ENCODE data around the gene PRPS1. TPM values are rescaled to one million over a fixed set of nuclear protein-coding genes. Genes with fewer than 3 reads are reported as not detected.

The PRPS1 gene
- total RNA-seq, 2 experiments from 2014 or later = 66.5 to 70.4 TPM

DNA sequence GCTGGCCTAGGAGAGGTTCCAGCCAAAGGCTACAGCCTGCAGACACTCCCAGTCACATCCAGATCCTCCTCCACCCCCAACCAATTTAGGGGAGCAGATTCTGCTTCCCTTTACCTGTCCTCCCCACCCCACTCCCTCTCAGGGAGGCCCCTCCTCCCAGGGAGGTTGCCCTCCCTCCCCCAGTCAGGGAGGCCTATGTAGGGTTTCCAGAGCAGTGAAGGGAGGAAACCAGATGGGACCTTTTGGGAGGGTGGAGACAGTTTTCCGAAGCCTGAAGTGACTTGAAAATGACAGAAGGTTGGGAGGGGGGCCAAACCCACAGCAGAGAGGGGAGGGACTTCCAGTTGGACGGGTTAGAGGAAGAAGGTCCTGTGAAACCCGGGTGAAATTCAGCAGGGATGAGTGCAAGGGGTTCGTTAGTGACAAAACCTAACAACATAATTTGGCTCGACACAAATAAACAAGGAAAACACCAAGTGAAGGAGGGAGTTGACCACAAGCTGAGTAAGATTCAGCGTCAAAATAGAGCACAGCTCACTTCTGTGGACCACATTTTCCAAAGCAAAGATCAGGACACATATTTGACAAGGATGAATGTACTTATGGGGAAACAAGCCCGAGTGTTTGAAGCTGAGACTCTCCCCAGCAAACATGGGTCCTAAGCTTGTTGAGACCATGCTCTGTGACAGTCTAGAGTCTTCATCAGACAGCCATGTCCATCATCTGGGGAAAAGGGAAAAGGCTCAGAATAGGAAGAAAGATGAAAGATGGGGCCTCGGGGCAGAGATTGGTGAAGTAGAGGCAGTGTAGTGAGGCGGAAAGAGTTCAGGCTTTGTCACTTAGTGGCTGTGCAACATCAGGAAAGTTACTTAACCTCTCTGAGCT lies 46.4 kb downstream of the PRPS1 start:
- intact Hi-C loops (cut with DNase I, micrococcal nuclease) = loop anchor here in 1 of 2 experiments (1.0 to 2.0 kb wide), 2 partner anchors 38 to 68 kb away; no protein-coding TSS in a partner anchor
- H3K9me3 Mint-ChIP-seq = no peaks in the 10 kb centered on the region
- Histone ChIP-seq H3K4me3 (ENCODE audit: low read length) (peak overlapping the region; percentile 79), H3K27ac (ENCODE audit: low read depth in 1 of 2, low read length in 2 of 2) (peak overlapping the region; percentile 97 to 98), H3K27me3 (ENCODE audit: control insufficient read depth in 1 of 2, insufficient read depth in 2 of 2, low read length in 2 of 2) (no peaks in the 10 kb centered on the region), H3K9me3 (ENCODE audit: control insufficient read depth in 1 of 2, insufficient read depth in 1 of 2, low read length in 2 of 2) (no peaks in the 10 kb centered on the region), H3K36me3 (ENCODE audit: insufficient read depth, low read length) (no peaks in the 10 kb centered on the region), H3K4me1 (ENCODE audit: insufficient read depth, low read length) (peaks cover 72% of the 10 kb centered on the region)
- peak overlapping the region; percentile 87 for H3K4me3 Mint-ChIP-seq
- peaks cover 64% of the 10 kb centered on the region for H3K4me1 Mint-ChIP-seq (ENCODE audit: low read depth)
- peak overlapping the region; percentile 99 for H3K27ac Mint-ChIP-seq
- DNase-seq (peak in 9 of 14 experiments; percentile 22 to 86 (median 56)), ATAC-seq (ENCODE audit: poor library complexity) (peak; percentile 31)
- TF ChIP-seq, protein P1, sequence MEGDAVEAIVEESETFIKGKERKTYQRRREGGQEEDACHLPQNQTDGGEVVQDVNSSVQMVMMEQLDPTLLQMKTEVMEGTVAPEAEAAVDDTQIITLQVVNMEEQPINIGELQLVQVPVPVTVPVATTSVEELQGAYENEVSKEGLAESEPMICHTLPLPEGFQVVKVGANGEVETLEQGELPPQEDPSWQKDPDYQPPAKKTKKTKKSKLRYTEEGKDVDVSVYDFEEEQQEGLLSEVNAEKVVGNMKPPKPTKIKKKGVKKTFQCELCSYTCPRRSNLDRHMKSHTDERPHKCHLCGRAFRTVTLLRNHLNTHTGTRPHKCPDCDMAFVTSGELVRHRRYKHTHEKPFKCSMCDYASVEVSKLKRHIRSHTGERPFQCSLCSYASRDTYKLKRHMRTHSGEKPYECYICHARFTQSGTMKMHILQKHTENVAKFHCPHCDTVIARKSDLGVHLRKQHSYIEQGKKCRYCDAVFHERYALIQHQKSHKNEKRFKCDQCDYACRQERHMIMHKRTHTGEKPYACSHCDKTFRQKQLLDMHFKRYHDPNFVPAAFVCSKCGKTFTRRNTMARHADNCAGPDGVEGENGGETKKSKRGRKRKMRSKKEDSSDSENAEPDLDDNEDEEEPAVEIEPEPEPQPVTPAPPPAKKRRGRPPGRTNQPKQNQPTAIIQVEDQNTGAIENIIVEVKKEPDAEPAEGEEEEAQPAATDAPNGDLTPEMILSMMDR (IDR thresholded peaks at IDR 0.05) = no peak
- ChIA-PET CTCF (interaction anchor here (2.3 to 8.0 kb wide), 3 partner anchors 40 to 102 kb away, joined by 29 to 261 read pairs (median 57); partner anchors contain the start of genes NCBP2L and TSC22D3), POLR2A (interaction anchor here (0.7 to 18.0 kb wide), 14 partner anchors 14 to 151 kb away, joined by 3 to 754 read pairs (median 6); partner anchors contain the start of genes MID2, NCBP2L, PRPS1 and TSC22D3)
- no peaks in the 10 kb centered on the region for H3K27me3 Mint-ChIP-seq
- peaks cover 5% of the 10 kb centered on the region for H3K36me3 Mint-ChIP-seq (ENCODE audit: low read depth)

DNA sequence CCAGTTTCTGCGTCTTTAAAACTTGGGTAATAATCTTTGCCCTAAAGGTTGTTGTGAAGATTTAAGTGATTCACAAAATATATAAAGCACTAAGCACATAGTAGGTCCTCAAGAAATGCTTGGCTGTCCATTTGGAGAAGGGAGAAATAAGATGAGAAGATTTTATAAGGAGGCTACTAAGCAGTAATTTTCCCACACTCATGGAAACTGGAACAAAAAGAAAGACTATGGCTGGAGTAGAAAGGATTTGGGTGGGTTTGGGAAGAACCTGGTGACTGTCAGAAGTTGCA lies 47.0 kb downstream of the PRPS1 start:
- CTCF ChIA-PET = interaction anchor here (8.0 kb wide), 1 partner anchor 40 kb away, joined by 261 read pairs; no protein-coding TSS in a partner anchor
- no peaks in the 10 kb centered on the region for H3K9me3 Mint-ChIP-seq
- peaks cover 70% of the 10 kb centered on the region for H3K4me1 Mint-ChIP-seq (ENCODE audit: low read depth)
- Histone ChIP-seq H3K4me3 (ENCODE audit: low read length) (peak overlapping the region; percentile 79), H3K9me3 (ENCODE audit: control insufficient read depth in 1 of 2, insufficient read depth in 1 of 2, low read length in 2 of 2) (no peaks in the 10 kb centered on the region), H3K27ac (ENCODE audit: low read depth in 1 of 2, low read length in 2 of 2) (peak overlapping the region; percentile 97 to 98), H3K4me1 (ENCODE audit: insufficient read depth, low read length) (peaks cover 75% of the 10 kb centered on the region), H3K27me3 (ENCODE audit: control insufficient read depth in 1 of 2, insufficient read depth in 2 of 2, low read length in 2 of 2) (no peaks in the 10 kb centered on the region), H3K36me3 (ENCODE audit: insufficient read depth, low read length) (no peaks in the 10 kb centered on the region)
- intact Hi-C loops (cut with DNase I, micrococcal nuclease) = loop anchor here in 1 of 2 experiments (2.0 kb wide), 1 partner anchor 67 kb away; no protein-coding TSS in a partner anchor
- peaks cover 5% of the 10 kb centered on the region for H3K36me3 Mint-ChIP-seq (ENCODE audit: low read depth)
- ATAC-seq (ENCODE audit: poor library complexity) (no peak), DNase-seq (no peak)
- POLR2A ChIA-PET = interaction anchor here (1.2 to 18.0 kb wide), 5 partner anchors 16 to 100 kb away, joined by 3 to 754 read pairs (median 33); partner anchors contain the start of genes PRPS1 and TSC22D3
- H3K27me3 Mint-ChIP-seq = no peaks in the 10 kb centered on the region
- H3K4me3 Mint-ChIP-seq = peak overlapping the region; percentile 87
- peak overlapping the region; percentile 99 for H3K27ac Mint-ChIP-seq
- TF ChIP-seq, protein P1 (IDR thresholded peaks at IDR 0.05) = no peak

DNA sequence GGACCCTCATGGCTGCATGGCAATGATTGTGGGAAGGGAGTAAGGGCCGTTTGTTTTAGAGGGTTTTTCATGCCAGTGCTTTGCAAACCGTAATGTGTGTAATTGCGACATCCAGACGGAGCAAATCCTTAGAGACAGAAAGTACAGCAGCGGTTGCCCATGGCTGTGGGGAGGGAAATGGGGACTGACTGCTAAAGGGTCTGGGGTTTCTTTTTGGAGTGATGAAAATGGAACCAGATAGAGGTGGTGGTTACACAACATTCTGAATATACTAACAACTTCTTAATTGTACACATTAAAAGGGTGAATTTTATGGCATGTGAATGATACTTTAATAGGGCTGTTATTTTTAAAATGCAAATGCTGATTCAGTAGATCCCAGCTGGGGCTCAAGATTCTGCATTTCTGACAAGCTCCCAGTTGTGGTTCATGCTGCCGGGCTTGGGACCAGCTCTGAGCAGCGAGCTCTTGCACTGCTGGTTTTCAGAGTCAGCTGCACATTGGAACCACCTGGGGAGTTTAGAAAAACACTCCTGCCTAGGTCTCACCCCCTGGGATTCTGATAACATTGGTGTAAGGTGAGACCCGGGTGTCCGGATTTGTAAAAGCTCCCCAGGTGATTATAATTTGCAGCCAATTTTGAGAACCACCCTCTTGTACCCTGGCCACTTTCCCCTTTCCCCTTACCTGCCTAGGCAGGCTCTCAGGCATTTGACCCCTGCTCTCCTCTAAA lies 47.7 kb downstream of the PRPS1 start:
- Mint-ChIP-seq H3K4me1 (ENCODE audit: low read depth) (peaks cover 77% of the 10 kb centered on the region), H3K27me3 (no peaks in the 10 kb centered on the region), H3K36me3 (ENCODE audit: low read depth) (peaks cover 5% of the 10 kb centered on the region), H3K4me3 (peak overlapping the region; percentile 87), H3K27ac (peak overlapping the region; percentile 99), H3K9me3 (no peaks in the 10 kb centered on the region)
- Histone ChIP-seq H3K9me3 (ENCODE audit: control insufficient read depth in 1 of 2, insufficient read depth in 1 of 2, low read length in 2 of 2) (no peaks in the 10 kb centered on the region), H3K36me3 (ENCODE audit: insufficient read depth, low read length) (no peaks in the 10 kb centered on the region), H3K4me3 (ENCODE audit: low read length) (peak overlapping the region; percentile 79), H3K4me1 (ENCODE audit: insufficient read depth, low read length) (peaks cover 76% of the 10 kb centered on the region), H3K27me3 (ENCODE audit: control insufficient read depth in 1 of 2, insufficient read depth in 2 of 2, low read length in 2 of 2) (no peaks in the 10 kb centered on the region), H3K27ac (ENCODE audit: low read depth in 1 of 2, low read length in 2 of 2) (peak overlapping the region; percentile 97 to 98)
- CTCF ChIA-PET = interaction anchor here (8.0 kb wide), 1 partner anchor 39 kb away, joined by 261 read pairs; no protein-coding TSS in a partner anchor
- intact Hi-C loops (cut with DNase I, micrococcal nuclease) = loop anchor here in 1 of 2 experiments (2.0 kb wide), 1 partner anchor 67 kb away; no protein-coding TSS in a partner anchor
- ATAC-seq (ENCODE audit: poor library complexity) = no peak
- DNase-seq = peak in 7 of 14 experiments; percentile 5 to 51 (median 24)
- TF ChIP-seq, protein P1 (IDR thresholded peaks at IDR 0.05) = no peak
- POLR2A ChIA-PET = interaction anchor here (0.9 to 18.0 kb wide), 7 partner anchors 8 to 100 kb away, joined by 3 to 754 read pairs (median 11); partner anchors contain the start of genes NCBP2L, PRPS1 and TSC22D3
